Tibial nerve (tissue), 4 donors: ENCODE data around the gene ZNF311. TPM values are rescaled to one million over a fixed set of nuclear protein-coding genes. Genes with fewer than 3 reads are reported as not detected.

Experiments used
- DNase-seq, 2 donors: peaks; one replicate each; pipeline ENCODE4 v3.0.0-alpha.2; 2019; ENCODE audit warnings: low spot score in 2 of 2
- H3K27ac ChIP-seq, 4 donors: fragments of 200-600 bp; sonication (generic) in 3 of 4; one replicate each; pipeline ENCODE4 v1.5.1; 2017 to 2019; ENCODE audit warnings: mild to moderate bottlenecking in 1 of 4
- H3K27me3 ChIP-seq, 2 donors: fragments of 200-600 bp; sonication (generic) in 1 of 2; one replicate each; pipeline versions ENCODE4 v1.5.1 to v1.6.0; 2017 to 2019
- H3K36me3 ChIP-seq, 3 donors: fragments of 200-600 bp; sonication (generic); one replicate each; pipeline ENCODE4 v1.5.1; 2018 to 2019
- H3K4me1 ChIP-seq, 4 donors: fragments of 200-600 bp; sonication (generic) in 3 of 4; one replicate each; pipeline ENCODE4 v1.5.1; 2017 to 2019
- H3K4me3 ChIP-seq, 4 donors: fragments of 200-600 bp; sonication (generic) in 3 of 4; one replicate each; pipeline ENCODE4 v1.5.1; 2017 to 2019; ENCODE audit warnings: mild to moderate bottlenecking in 1 of 4, moderate library complexity in 1 of 4
- H3K9me3 ChIP-seq, 4 donors: fragments of 200-600 bp; sonication (generic) in 3 of 4; one replicate each; pipeline ENCODE4 v1.5.1; 2017 to 2019
- EP300 ChIP-seq, 2 donors: sonication (generic); formaldehyde crosslinking; IDR thresholded peaks; one replicate each; pipeline ENCODE4 v1.6.1; 2017; ENCODE audit warnings: antibody characterized with exemption in 2 of 2, mild to moderate bottlenecking in 1 of 2
- POLR2A ChIP-seq, 2 donors: fragments of 450-650 bp; IDR thresholded peaks; one replicate each; pipeline ENCODE4 v1.6.1; 2017; ENCODE audit warnings: antibody characterized with exemption in 2 of 2, mild to moderate bottlenecking in 2 of 2, moderate library complexity in 2 of 2
- WGBS, 2 donors: methylation state at CpG; one replicate each; pipeline ENCODE4 v1.1.5; 2018; 5-methylcytosine and 5-hydroxymethylcytosine counted together
- total RNA-seq, 4 donors: library from RNA; depleted of rRNA; stranded (reverse); fragments of >200 nt; gene quantifications; one replicate each; pipeline ENCODE4 v1.1.0, GENCODE V29; 2016
- TF ChIP-seq, protein P1 (sequence below), 5 experiments: fragments of 200-600 bp in 3 of 5; fragments of 450-650 bp in 2 of 5; sonication (generic) in 3 of 5; IDR thresholded peaks; one replicate each; pipeline ENCODE4 v1.5.1; 2016 to 2019; ENCODE audit warnings: antibody characterized with exemption in 5 of 5, mild to moderate bottlenecking in 3 of 5, moderate library complexity in 2 of 5

ZNF311 gene
- total RNA-seq, 4 donors from 2014 or later = 0.84 to 3.7 (median 1.6) TPM

DNA sequence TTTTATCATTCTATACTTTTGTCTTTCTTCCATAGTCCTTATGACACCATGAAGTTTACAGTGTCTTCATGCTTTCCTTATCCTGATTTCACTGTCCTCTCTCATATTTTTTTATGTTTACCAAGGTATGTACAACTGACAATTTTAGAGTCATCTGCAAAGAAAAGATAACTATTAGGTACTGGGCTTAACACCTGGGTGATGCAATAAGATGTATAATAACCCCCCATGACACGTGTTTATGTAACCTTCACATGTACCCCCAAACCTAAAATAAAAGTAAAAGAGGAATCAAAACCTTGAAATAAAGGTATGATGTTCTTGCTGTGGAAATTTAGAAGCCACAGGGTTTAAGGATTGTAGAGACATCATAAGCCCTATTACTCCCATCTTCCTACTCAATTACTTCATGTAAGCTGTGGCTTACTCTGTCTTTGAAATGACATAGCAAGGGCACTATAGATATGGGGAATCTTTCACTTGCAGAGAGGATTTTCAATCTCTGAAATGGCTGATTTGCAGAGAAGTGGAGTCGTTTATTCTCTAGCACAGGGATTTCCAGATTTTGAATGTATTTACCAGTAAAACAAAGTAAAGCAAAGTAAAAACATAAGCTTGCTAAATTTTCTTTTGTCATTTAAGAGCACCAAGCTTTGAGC lies 20.9 kb upstream of the ZNF311 start:
- Histone ChIP-seq H3K27ac (no peak overlapping the region), H3K36me3 (no peaks in the 10 kb centered on the region), H3K27me3 (peaks cover 0 to 29% of the 10 kb centered on the region in 2 donors), H3K4me1 (no peaks in the 10 kb centered on the region), H3K4me3 (no peak overlapping the region), H3K9me3 (no peaks in the 10 kb centered on the region)
- WGBS, 2 donors = 56 to 63% methylated on average over 2 of the region's 2 CpGs
- TF ChIP-seq, protein P1, sequence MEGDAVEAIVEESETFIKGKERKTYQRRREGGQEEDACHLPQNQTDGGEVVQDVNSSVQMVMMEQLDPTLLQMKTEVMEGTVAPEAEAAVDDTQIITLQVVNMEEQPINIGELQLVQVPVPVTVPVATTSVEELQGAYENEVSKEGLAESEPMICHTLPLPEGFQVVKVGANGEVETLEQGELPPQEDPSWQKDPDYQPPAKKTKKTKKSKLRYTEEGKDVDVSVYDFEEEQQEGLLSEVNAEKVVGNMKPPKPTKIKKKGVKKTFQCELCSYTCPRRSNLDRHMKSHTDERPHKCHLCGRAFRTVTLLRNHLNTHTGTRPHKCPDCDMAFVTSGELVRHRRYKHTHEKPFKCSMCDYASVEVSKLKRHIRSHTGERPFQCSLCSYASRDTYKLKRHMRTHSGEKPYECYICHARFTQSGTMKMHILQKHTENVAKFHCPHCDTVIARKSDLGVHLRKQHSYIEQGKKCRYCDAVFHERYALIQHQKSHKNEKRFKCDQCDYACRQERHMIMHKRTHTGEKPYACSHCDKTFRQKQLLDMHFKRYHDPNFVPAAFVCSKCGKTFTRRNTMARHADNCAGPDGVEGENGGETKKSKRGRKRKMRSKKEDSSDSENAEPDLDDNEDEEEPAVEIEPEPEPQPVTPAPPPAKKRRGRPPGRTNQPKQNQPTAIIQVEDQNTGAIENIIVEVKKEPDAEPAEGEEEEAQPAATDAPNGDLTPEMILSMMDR (IDR thresholded peaks at IDR 0.05) = no peak
- TF ChIP-seq POLR2A (IDR thresholded peaks at IDR 0.05) = no peak
- no peak for TF ChIP-seq EP300 (IDR thresholded peaks at IDR 0.05)
- no peak for DNase-seq

DNA sequence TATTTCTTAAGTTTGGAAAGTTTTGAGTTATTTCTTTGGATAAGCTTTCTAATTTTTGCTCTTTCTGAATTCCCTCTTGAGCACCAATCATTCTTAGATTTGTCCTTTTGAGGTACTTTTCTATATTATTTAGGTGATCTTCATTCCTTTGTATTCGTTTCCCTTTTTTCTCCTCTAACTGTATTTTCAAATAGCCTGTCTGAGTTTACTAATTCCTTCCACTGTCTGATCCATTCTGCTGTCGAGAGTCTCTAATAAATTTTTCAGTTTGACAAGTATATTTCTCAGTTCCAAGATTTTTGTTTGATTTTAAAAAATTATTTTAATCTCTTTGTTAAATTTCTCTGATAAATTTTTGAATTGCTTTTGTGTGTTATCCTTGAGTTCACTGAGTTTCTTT lies 16.3 kb upstream of the ZNF311 start:
- no peak for TF ChIP-seq POLR2A (IDR thresholded peaks at IDR 0.05)
- TF ChIP-seq, protein P1 (IDR thresholded peaks at IDR 0.05) = no peak
- no peak for TF ChIP-seq EP300 (IDR thresholded peaks at IDR 0.05)
- DNase-seq = no peak
- Histone ChIP-seq H3K27me3 (peaks cover 0 to 24% of the 10 kb centered on the region in 2 donors), H3K4me1 (peaks cover 0 to 1% (median 0%) of the 10 kb centered on the region in 4 donors), H3K4me3 (no peak overlapping the region), H3K27ac (no peak overlapping the region), H3K36me3 (no peaks in the 10 kb centered on the region), H3K9me3 (no peaks in the 10 kb centered on the region)
- WGBS, 2 donors = 68 to 78% methylated on average over 2 of the region's 2 CpGs

DNA sequence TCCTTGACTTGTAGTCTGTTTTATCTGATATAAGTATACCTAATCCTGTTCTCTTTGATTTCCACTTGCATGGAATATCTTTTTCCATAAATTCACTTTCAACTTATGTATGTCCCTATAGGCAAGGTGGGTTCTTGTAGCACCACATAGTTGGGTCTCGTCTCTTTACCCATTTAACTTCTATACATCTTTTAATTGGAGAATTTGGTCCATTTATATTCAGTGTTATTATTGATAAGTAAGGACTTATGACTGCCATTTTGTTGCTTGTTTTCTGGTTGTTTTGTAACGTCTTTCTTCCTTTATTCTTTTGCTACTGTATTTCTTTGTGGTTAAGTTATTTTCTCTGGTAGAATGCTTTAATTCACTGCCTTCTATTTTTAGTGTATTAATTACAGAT lies 14.5 kb upstream of the ZNF311 start:
- TF ChIP-seq POLR2A (IDR thresholded peaks at IDR 0.05) (no peak), EP300 (IDR thresholded peaks at IDR 0.05) (no peak)
- TF ChIP-seq, protein P1 (IDR thresholded peaks at IDR 0.05) = no peak
- Histone ChIP-seq H3K9me3 (no peaks in the 10 kb centered on the region), H3K4me1 (peaks cover 0 to 11% (median 3%) of the 10 kb centered on the region in 4 donors), H3K36me3 (no peaks in the 10 kb centered on the region), H3K27ac (no peak overlapping the region), H3K4me3 (no peak overlapping the region), H3K27me3 (peaks cover 0 to 30% of the 10 kb centered on the region in 2 donors)
- 69 to 70% methylated on average over 2 of the region's 2 CpGs for WGBS, 2 donors
- no peak for DNase-seq

DNA sequence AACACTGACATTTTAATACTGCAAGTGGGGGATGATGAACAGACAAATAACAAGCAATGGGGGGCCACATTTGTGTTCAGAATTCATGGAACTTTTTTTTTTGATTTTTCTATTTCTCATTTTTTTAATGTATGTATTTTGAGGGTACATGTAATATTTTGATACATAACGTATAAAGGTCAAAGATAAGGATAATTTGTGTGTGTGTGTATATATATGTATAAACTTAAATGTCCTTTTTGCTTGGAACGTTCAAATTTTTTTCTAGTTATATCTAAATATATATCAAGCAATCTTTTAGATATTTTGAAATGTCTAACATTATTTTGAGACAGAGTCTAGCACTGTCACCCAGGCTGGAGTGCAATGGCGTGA lies 12.3 kb upstream of the ZNF311 start:
- Histone ChIP-seq H3K27ac (no peak overlapping the region), H3K9me3 (no peaks in the 10 kb centered on the region), H3K36me3 (no peaks in the 10 kb centered on the region), H3K4me1 (peaks cover 0 to 11% (median 3%) of the 10 kb centered on the region in 4 donors), H3K27me3 (peaks cover 0 to 16% of the 10 kb centered on the region in 2 donors), H3K4me3 (no peak overlapping the region)
- TF ChIP-seq POLR2A (IDR thresholded peaks at IDR 0.05) = no peak
- TF ChIP-seq, protein P1 (IDR thresholded peaks at IDR 0.05) = no peak
- TF ChIP-seq EP300 (IDR thresholded peaks at IDR 0.05) = no peak
- WGBS, 2 donors = 36 to 46% methylated on average over 3 of the region's 3 CpGs
- DNase-seq = no peak

DNA sequence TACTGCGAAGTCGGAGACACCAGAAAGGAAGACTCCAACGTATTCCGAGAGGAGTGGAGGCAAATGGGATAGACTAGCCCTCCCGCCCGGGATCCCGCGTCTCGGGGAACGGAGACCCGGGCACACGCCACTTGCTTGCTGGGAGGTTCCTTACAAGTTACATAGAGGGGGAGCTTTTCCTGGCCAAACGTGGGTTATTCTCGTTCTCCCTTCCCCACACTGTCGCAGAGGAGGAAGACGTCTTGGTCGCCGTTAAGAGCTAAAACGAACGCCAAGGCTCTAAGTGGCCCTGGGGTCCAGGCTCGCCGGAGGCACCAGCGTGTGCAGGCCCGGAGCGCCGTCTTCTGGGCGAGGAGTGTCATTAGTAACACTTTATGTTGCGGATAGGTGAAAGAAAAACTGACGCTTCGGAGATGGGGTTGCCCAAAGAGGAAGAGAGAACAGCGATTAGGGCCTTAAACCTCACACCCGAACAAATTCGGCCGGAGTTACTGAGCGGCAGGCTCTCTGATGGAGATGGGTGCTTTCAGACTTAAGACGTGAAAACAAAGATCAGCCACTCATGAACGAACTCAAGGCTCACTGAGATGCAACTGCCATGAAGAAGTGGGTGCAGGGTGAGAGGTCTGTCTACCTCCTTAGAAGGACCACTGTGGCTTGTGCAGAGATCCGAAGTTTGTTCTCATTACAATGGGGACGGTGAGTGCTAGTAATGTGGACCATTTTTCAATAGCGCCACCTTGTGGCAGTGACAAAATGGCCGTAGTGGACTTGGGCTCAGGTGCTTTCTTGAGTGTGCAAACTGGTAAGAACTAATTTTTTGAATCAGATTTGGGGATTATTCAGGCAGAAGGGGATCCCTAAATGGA lies 11.7 kb upstream of the ZNF311 start:
- WGBS, 2 donors = 0 to 1% methylated on average over 41 of the region's 41 CpGs
- peak overlapping the region; percentile 28 to 65 (median 52) for H3K4me3 ChIP-seq
- no peaks in the 10 kb centered on the region for H3K9me3 ChIP-seq
- H3K27ac ChIP-seq = peak overlapping the region in 2 of 4 donors; percentile 21 to 65
- peak; percentile 77 to 96 for DNase-seq
- peaks cover 0 to 13% (median 4%) of the 10 kb centered on the region in 4 donors for H3K4me1 ChIP-seq
- TF ChIP-seq POLR2A (IDR thresholded peaks at IDR 0.05) (no peak), EP300 (IDR thresholded peaks at IDR 0.05) (peak in 1 of 2 donors; percentile 9)
- TF ChIP-seq, protein P1 (IDR thresholded peaks at IDR 0.05) = peak; percentile 66 to 84 (median 78)
- peaks cover 0 to 12% of the 10 kb centered on the region in 2 donors for H3K27me3 ChIP-seq
- H3K36me3 ChIP-seq = no peaks in the 10 kb centered on the region
